GM12878 (cell line): ENCODE data around the gene CACNG8.

Experiments
- BRCA1 ChIP-seq: IDR thresholded peaks from 2 replicates; pipeline ENCODE4 v1.6.1; 2011; ENCODE audit warnings: low read depth, low read length, improper control_type of control experiment
- CBX3 ChIP-seq: fragments of 200-600 bp; sonication (generic); IDR thresholded peaks from 2 replicates; pipeline ENCODE4 v1.6.1; 2016; ENCODE audit warnings: low read depth, borderline replicate concordance
- CTCF ChIP-seq, 3 experiments: IDR thresholded peaks in 2 of 3; conservative IDR thresholded peaks in 1 of 3; 2 replicates each; pipeline ENCODE4 v1.5.1; 2011; ENCODE audit warnings: low read depth in 3 of 3, low read length in 3 of 3, mild to moderate bottlenecking in 3 of 3, control low read depth in 2 of 3, moderate library complexity in 2 of 3, inconsistent platforms in 1 of 3, mixed read lengths in 1 of 3; ENCODE audit not compliant: control insufficient read depth in 2 of 3, insufficient read depth in 1 of 3; ENCODE audit errors: extremely low read depth in 1 of 3
- CUX1 ChIP-seq: IDR thresholded peaks from 2 replicates; pipeline ENCODE4 v1.6.1; 2012; ENCODE audit warnings: improper control_type of control experiment, low read depth, low read length; ENCODE audit not compliant: insufficient replicate concordance
- FOXM1 ChIP-seq: IDR thresholded peaks from 2 replicates; pipeline ENCODE4 v1.6.1; 2012; ENCODE audit warnings: low read depth, mild to moderate bottlenecking, inconsistent platforms, low read length, moderate library complexity
- MTA3 ChIP-seq: IDR thresholded peaks from 2 replicates; pipeline ENCODE4 v1.6.1; 2012; ENCODE audit warnings: low read length, inconsistent platforms, borderline replicate concordance
- NR2C2 ChIP-seq: IDR thresholded peaks from 2 replicates; pipeline ENCODE4 v1.6.1; 2011; ENCODE audit warnings: borderline replicate concordance, low read depth; ENCODE audit not compliant: control insufficient read depth, insufficient read length
- PAX5 ChIP-seq: IDR thresholded peaks from 2 replicates; pipeline ENCODE4 v1.6.1; 2011; ENCODE audit warnings: low read depth, low read length, borderline replicate concordance
- POLR2AphosphoS5 ChIP-seq: IDR thresholded peaks from 2 replicates; pipeline ENCODE4 v1.6.1; 2011; ENCODE audit warnings: mild to moderate bottlenecking, low read length, inconsistent platforms
- SMC3 ChIP-seq: IDR thresholded peaks from 2 replicates; pipeline ENCODE4 v1.6.1; 2011; ENCODE audit warnings: low read length, improper control_type of control experiment, borderline replicate concordance
- SP1 ChIP-seq: IDR thresholded peaks from one replicate; pipeline ENCODE4 v1.6.1; 2011; ENCODE audit warnings: low read depth, low read length
- SUZ12 ChIP-seq: fragments of 200-600 bp; sonication (generic); IDR thresholded peaks from one replicate; pipeline ENCODE4 v1.6.1; 2018; ENCODE audit warnings: antibody characterized with exemption, mild to moderate bottlenecking; ENCODE audit not compliant: unreplicated experiment
- ZNF274 ChIP-seq: IDR thresholded peaks from one replicate; pipeline ENCODE4 v1.8.0; 2011; ENCODE audit not compliant: insufficient read length, insufficient read depth
- ZSCAN29 ChIP-seq: fragments of 450-650 bp; IDR thresholded peaks from 2 replicates; pipeline ENCODE4 v1.6.1; 2017; ENCODE audit warnings: mild to moderate bottlenecking, moderate library complexity

- TF ChIP-seq POLR2AphosphoS5 (no peak), ZNF274 (no peak), ZSCAN29 (no peak), SUZ12 (no peak), PAX5 (no peak), SMC3 (no peak), NR2C2 (no peak), MTA3 (no peak), CTCF (IDR thresholded peaks at IDR 0.05 in 2 of 3, conservative IDR thresholded peaks at IDR 0.05 in 1 of 3; ENCODE audit: control insufficient read depth in 2 of 3, extremely low read depth in 1 of 3, insufficient read depth in 1 of 3, low read depth in 3 of 3, low read length in 3 of 3) (no peak), CBX3 (no peak), SP1 (no peak), FOXM1 (no peak), BRCA1 (no peak), CUX1 (no peak)
Measured at GRCh38 chr19:54021932-54022331, 59.2 kb downstream of the CACNG8 start.
